Uterus (tissue), 2 donors: ENCODE results near the gene ZPLD1.

ENCODE experiments used
- POLR2A ChIP-seq, 2 donors: fragments of 450-650 bp; IDR thresholded peaks; one replicate each; pipeline ENCODE4 v1.6.1; 2016; ENCODE audit warnings: antibody characterized with exemption in 2 of 2, mild to moderate bottlenecking in 1 of 2, moderate library complexity in 1 of 2
- TF ChIP-seq, protein P1 (sequence below), 4 experiments: fragments of 200-600 bp in 2 of 4; fragments of 450-650 bp in 2 of 4; sonication (generic) in 2 of 4; IDR thresholded peaks; one replicate each; pipeline ENCODE4 v1.5.1; 2016 to 2019; ENCODE audit warnings: antibody characterized with exemption in 4 of 4, mild to moderate bottlenecking in 2 of 4, moderate library complexity in 1 of 4

DNA sequence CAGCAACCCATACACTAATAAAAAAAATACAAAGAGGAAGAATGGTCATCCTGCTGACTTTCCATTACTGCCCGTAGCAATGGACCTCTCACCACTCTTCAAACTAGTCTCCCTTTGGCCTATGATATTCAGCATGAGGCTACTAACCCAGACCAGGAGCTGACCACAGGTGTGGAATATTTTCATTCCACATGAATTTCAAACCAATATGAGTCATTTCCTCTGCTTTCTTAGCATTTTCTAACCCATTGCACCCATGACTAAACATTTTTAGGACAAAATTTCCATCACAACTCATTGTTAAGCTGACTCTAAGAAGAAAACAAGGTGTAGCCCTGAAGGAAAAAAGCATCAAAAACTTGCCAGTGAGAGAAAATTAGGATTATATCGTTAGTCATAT is 34.0 kb upstream of the ZPLD1 start:
- TF ChIP-seq, protein P1, sequence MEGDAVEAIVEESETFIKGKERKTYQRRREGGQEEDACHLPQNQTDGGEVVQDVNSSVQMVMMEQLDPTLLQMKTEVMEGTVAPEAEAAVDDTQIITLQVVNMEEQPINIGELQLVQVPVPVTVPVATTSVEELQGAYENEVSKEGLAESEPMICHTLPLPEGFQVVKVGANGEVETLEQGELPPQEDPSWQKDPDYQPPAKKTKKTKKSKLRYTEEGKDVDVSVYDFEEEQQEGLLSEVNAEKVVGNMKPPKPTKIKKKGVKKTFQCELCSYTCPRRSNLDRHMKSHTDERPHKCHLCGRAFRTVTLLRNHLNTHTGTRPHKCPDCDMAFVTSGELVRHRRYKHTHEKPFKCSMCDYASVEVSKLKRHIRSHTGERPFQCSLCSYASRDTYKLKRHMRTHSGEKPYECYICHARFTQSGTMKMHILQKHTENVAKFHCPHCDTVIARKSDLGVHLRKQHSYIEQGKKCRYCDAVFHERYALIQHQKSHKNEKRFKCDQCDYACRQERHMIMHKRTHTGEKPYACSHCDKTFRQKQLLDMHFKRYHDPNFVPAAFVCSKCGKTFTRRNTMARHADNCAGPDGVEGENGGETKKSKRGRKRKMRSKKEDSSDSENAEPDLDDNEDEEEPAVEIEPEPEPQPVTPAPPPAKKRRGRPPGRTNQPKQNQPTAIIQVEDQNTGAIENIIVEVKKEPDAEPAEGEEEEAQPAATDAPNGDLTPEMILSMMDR (IDR thresholded peaks at IDR 0.05) = no peak
- no peak for TF ChIP-seq POLR2A (IDR thresholded peaks at IDR 0.05)
